Stimulated activated CD4-positive, alpha-beta T cell treated with anti-CD3 and anti-CD28 coated beads, TNF-alpha, amount 100 ng/mL, for 4 hours (primary cell): ENCODE data around the gene C18orf54.
"Not testable (repeated sequence)": the region's sequence is repeated elsewhere in the genome, so short reads cannot be mapped to it uniquely, and the experiment has no call there.

ENCODE experiments used
- DNase-seq, 3 experiments: peaks; one replicate each; pipeline ENCODE4 v3.0.0-alpha.2; 2020; ENCODE audit warnings: low read depth in 3 of 3

Gene C18orf54

GRCh38 chr18:54386800-54387495, 29.2 kb downstream of the C18orf54 start:
- not testable (repeated sequence) for DNase-seq

- DNase-seq: no peak
Measured at GRCh38 chr18:54387631-54388030, 29.9 kb downstream of the C18orf54 start.

GRCh38 chr18:54388203-54389142, 30.8 kb downstream of the C18orf54 start:
- DNase-seq: no peak

- no peak for DNase-seq
Measured at GRCh38 chr18:54389143-54389505, 31.4 kb downstream of the C18orf54 start.

GRCh38 chr18:54390838-54391237, 33.1 kb downstream of the C18orf54 start:
- no peak for DNase-seq

GRCh38 chr18:54392543-54393023, 34.9 kb downstream of the C18orf54 start:
- DNase-seq: no peak

GRCh38 chr18:54393648-54394294, 36.1 kb downstream of the C18orf54 start:
- no peak for DNase-seq

- no peak for DNase-seq
Measured at GRCh38 chr18:54396760-54397159, 39.1 kb downstream of the C18orf54 start.

GRCh38 chr18:54405290-54405689, 47.6 kb downstream of the C18orf54 start:
- no peak for DNase-seq

GRCh38 chr18:54411781-54412180, 54.1 kb downstream of the C18orf54 start:
- DNase-seq: no peak

GRCh38 chr18:54415086-54415485, 57.4 kb downstream of the C18orf54 start:
- DNase-seq: no peak

- no peak for DNase-seq
Measured at GRCh38 chr18:54416436-54416835, 58.7 kb downstream of the C18orf54 start.

GRCh38 chr18:54423831-54424230, 66.1 kb downstream of the C18orf54 start:
- no peak for DNase-seq

GRCh38 chr18:54426085-54426665, 68.5 kb downstream of the C18orf54 start:
- DNase-seq: no peak
